HCT116 (cell line): Measurements from ENCODE around the gene KRTAP12-2. TPM values are rescaled to one million over a fixed set of nuclear protein-coding genes. Genes with fewer than 3 reads are reported as not detected.

ENCODE experiments used
- ATAC-seq: fragments of 200-7000 bp; cut with Tn5 transposase; 2 replicates; pipeline ENCODE4 v1.9.1; 2020; ENCODE audit warnings: mild to moderate bottlenecking, moderate library complexity
- BruUV-seq: library from RNA; stranded (reverse); fragments of 400-500 nt; replicated peaks from 2 replicates; lab custom pipeline; 2021; lab: Mats Ljungman, UMichigan
- CTCF ChIA-PET: fragments of 300-600 bp; sonication (Branson Sonifier 250); formaldehyde crosslinking; loops from one replicate; lab custom pipeline; 2021; ENCODE audit warnings: antibody characterized with exemption; lab: Charles Lee
- POLR2A ChIA-PET: fragments of 300-600, 350-600 bp; sonication (Branson Sonifier 250); formaldehyde crosslinking; loops from one replicate; lab custom pipeline; 2021; ENCODE audit warnings: antibody characterized with exemption; lab: Charles Lee
- RAD21 ChIA-PET, 2 experiments: fragments of 300-600 bp; sonication (Branson Sonifier 250); formaldehyde crosslinking; loops; one replicate each; lab custom pipeline; 2023; ENCODE audit warnings: low total read pairs in 2 of 2; ENCODE audit not compliant: uncharacterized antibody in 2 of 2, unreplicated experiment in 2 of 2, low non-redundant PET in 1 of 2; lab: Charles Lee
- DNase-seq: peaks from one replicate; pipeline ENCODE4 v3.0.0-alpha.2; 2010; ENCODE audit warnings: low read depth, low spot score
- H2AFZ ChIP-seq: fragments of 200-600 bp; shearing (Covaris generic), sonication (generic); 2 replicates; pipeline ENCODE4 v1.6.1; 2017; ENCODE audit warnings: low read depth, mixed run types, mixed read lengths, antibody characterized with exemption, low read length; ENCODE audit not compliant: poor library complexity, severe bottlenecking
- H3K27ac ChIP-seq: 2 replicates; pipeline ENCODE4 v1.5.1; 2012; ENCODE audit warnings: low read depth, low read length
- H3K27me3 ChIP-seq: fragments of 200-600 bp; sonication (generic); 2 replicates; pipeline ENCODE4 v1.6.1; 2016; ENCODE audit warnings: mixed run types, low read length, mixed read lengths; ENCODE audit not compliant: insufficient read depth
- H3K36me3 ChIP-seq, 2 experiments: fragments of 200-500 bp in 1 of 2; fragments of 200-600 bp in 1 of 2; sonication (Bioruptor generic) in 1 of 2; sonication (generic) in 1 of 2; 2 replicates each; pipeline versions ENCODE4 v1.5.1 to v1.6.1; 2014 to 2016; ENCODE audit warnings: low read length in 2 of 2, inconsistent platforms in 1 of 2, mixed read lengths in 1 of 2, mixed run types in 1 of 2; ENCODE audit not compliant: insufficient read depth in 2 of 2, control insufficient read depth in 1 of 2
- H3K4me1 ChIP-seq, 2 experiments: fragments of 200-600 bp in 1 of 2; sonication (generic) in 1 of 2; 2 replicates each; pipeline versions ENCODE4 v1.5.1 to v1.6.1; 2012 to 2017; ENCODE audit warnings: low read length in 2 of 2, inconsistent platforms in 1 of 2, mild to moderate bottlenecking in 1 of 2, mixed read lengths in 1 of 2, mixed run types in 1 of 2, moderate library complexity in 1 of 2; ENCODE audit not compliant: insufficient read depth in 2 of 2, control insufficient read depth in 1 of 2
- H3K4me2 ChIP-seq: fragments of 200-600 bp; sonication (generic); 2 replicates; pipeline ENCODE4 v1.6.1; 2017; ENCODE audit warnings: mixed run types, low read length, mixed read lengths
- H3K4me3 ChIP-seq, 2 experiments: fragments of 200-600 bp in 1 of 2; sonication (generic) in 1 of 2; replicated peaks in 1 of 2; 2 replicates each; pipeline ENCODE4 v1.5.1; 2011 to 2016; ENCODE audit warnings: low read length in 2 of 2, control low read depth in 1 of 2, low read depth in 1 of 2, mild to moderate bottlenecking in 1 of 2, mixed read lengths in 1 of 2, mixed run types in 1 of 2
- H3K79me2 ChIP-seq: fragments of 200-600 bp; sonication (generic); 2 replicates; pipeline ENCODE4 v1.6.1; 2017; ENCODE audit warnings: mild to moderate bottlenecking, mixed run types, low read length, moderate library complexity, mixed read lengths; ENCODE audit not compliant: insufficient read depth
- H3K9ac ChIP-seq: fragments of 200-600 bp; sonication (generic); 2 replicates; pipeline ENCODE4 v1.6.1; 2016; ENCODE audit warnings: low read length, mixed read lengths
- H3K9me2 ChIP-seq: fragments of 200-600 bp; sonication (generic), shearing (Covaris generic); 2 replicates; pipeline ENCODE4 v1.6.1; 2017; ENCODE audit warnings: mixed run types, mild to moderate bottlenecking, moderate library complexity; ENCODE audit not compliant: insufficient read depth
- H3K9me3 ChIP-seq, 2 experiments: fragments of 200-500 bp in 1 of 2; fragments of 200-600 bp in 1 of 2; sonication (Bioruptor generic) in 1 of 2; sonication (generic) in 1 of 2; 2 replicates each; pipeline ENCODE4 v1.6.1; 2014 to 2017; ENCODE audit warnings: low read length in 2 of 2, mixed read lengths in 2 of 2, inconsistent platforms in 1 of 2, low read depth in 1 of 2, mild to moderate bottlenecking in 1 of 2, mixed run types in 1 of 2, moderate library complexity in 1 of 2; ENCODE audit not compliant: control insufficient read depth in 1 of 2, insufficient read depth in 1 of 2
- H4K20me1 ChIP-seq: fragments of 200-600 bp; sonication (generic), shearing (Covaris generic); 2 replicates; pipeline ENCODE4 v1.6.1; 2017; ENCODE audit warnings: mixed run types, mild to moderate bottlenecking, moderate library complexity; ENCODE audit not compliant: insufficient read depth
- ATF3 ChIP-seq: IDR thresholded peaks from 2 replicates; pipeline ENCODE4 v1.6.1; 2012
- CBX3 ChIP-seq: IDR thresholded peaks from 2 replicates; pipeline ENCODE4 v1.6.1; 2012; ENCODE audit warnings: low read depth
- CEBPB ChIP-seq: IDR thresholded peaks from 2 replicates; pipeline ENCODE4 v1.6.1; 2012; ENCODE audit warnings: low read depth
- CTCF ChIP-seq, 3 experiments: fragments of 200-600 bp in 1 of 3; sonication (generic) in 1 of 3; IDR thresholded peaks in 2 of 3; conservative IDR thresholded peaks in 1 of 3; 2 replicates each; pipeline ENCODE4 v1.5.1; 2012 to 2017; ENCODE audit warnings: low read depth in 2 of 3, low read length in 2 of 3, antibody characterized with exemption in 1 of 3, borderline replicate concordance in 1 of 3, control low read depth in 1 of 3, mild to moderate bottlenecking in 1 of 3, mixed read lengths in 1 of 3, mixed run types in 1 of 3, moderate library complexity in 1 of 3; ENCODE audit not compliant: insufficient read depth in 1 of 3
- EGR1 ChIP-seq: IDR thresholded peaks from 2 replicates; pipeline ENCODE4 v1.6.1; 2012; ENCODE audit warnings: low read depth
- ELF1 ChIP-seq: IDR thresholded peaks from 2 replicates; pipeline ENCODE4 v1.6.1; 2012; ENCODE audit warnings: low read depth, borderline replicate concordance
- EZH2 ChIP-seq: fragments of 200-600 bp; sonication (generic); IDR thresholded peaks from 2 replicates; pipeline ENCODE4 v1.6.1; 2017; ENCODE audit warnings: antibody characterized with exemption, mixed run types
- EZH2phosphoT487 ChIP-seq: fragments of 200-600 bp; IDR thresholded peaks from 2 replicates; pipeline ENCODE4 v1.6.1; 2018; ENCODE audit warnings: antibody characterized with exemption, borderline replicate concordance
- FOSL1 ChIP-seq: IDR thresholded peaks from 2 replicates; pipeline ENCODE4 v1.6.1; 2012; ENCODE audit warnings: low read depth
- JUND ChIP-seq: IDR thresholded peaks from 2 replicates; pipeline ENCODE4 v1.6.1; 2012
- MAX ChIP-seq: IDR thresholded peaks from 2 replicates; pipeline ENCODE4 v1.6.1; 2012
- POLR2A ChIP-seq: IDR thresholded peaks from 2 replicates; pipeline ENCODE4 v1.7.0; 2011; ENCODE audit warnings: borderline replicate concordance; ENCODE audit not compliant: insufficient read depth, insufficient read length; ENCODE audit errors: extremely low read depth
- POLR2AphosphoS5 ChIP-seq: IDR thresholded peaks from 2 replicates; pipeline ENCODE4 v1.6.1; 2011; ENCODE audit warnings: mild to moderate bottlenecking, low read depth, low read length, moderate library complexity
- SIN3A ChIP-seq: IDR thresholded peaks from 2 replicates; pipeline ENCODE4 v1.6.1; 2012; ENCODE audit warnings: low read depth
- SP1 ChIP-seq: IDR thresholded peaks from 2 replicates; pipeline ENCODE4 v1.6.1; 2012; ENCODE audit warnings: low read depth
- YY1 ChIP-seq: IDR thresholded peaks from 2 replicates; pipeline ENCODE4 v1.6.1; 2011; ENCODE audit warnings: low read length, low read depth, moderate library complexity, mild to moderate bottlenecking; ENCODE audit not compliant: insufficient replicate concordance; ENCODE audit errors: extremely low read depth
- ZBTB33 ChIP-seq: IDR thresholded peaks from 2 replicates; pipeline ENCODE4 v1.6.1; 2011; ENCODE audit warnings: mild to moderate bottlenecking, low read length, moderate library complexity; ENCODE audit not compliant: insufficient replicate concordance; ENCODE audit errors: extremely low read depth
- ZFX ChIP-seq: fragments of 450-650 bp; IDR thresholded peaks from 2 replicates; pipeline ENCODE4 v1.6.1; 2017
- ZNF274 ChIP-seq: fragments of 200-500 bp; sonication (Bioruptor generic); IDR thresholded peaks from 2 replicates; pipeline ENCODE4 v1.6.1; 2014; ENCODE audit warnings: mild to moderate bottlenecking, low read depth, low read length, inconsistent platforms
- intact Hi-C: fragments of 100-400 bp; cut with micrococcal nuclease; formaldehyde crosslinking; loops from 2 replicates; pipeline ENCODE4 v1.10.0; 2022
- total RNA-seq: library from RNA; stranded (reverse); gene quantifications from one replicate; pipeline ENCODE4 v1.2.1, GENCODE V29; 2021; ENCODE audit not compliant: unreplicated experiment
- TF ChIP-seq, protein P1 (sequence below): IDR thresholded peaks from 2 replicates; pipeline ENCODE4 v1.6.1; 2012; ENCODE audit warnings: low read depth

The KRTAP12-2 gene
- total RNA-seq, 1 experiment from 2014 or later, result not detected

- no peak overlapping the region for H3K4me3 ChIP-seq
- ChIA-PET CTCF (no interaction called here), RAD21 (no interaction called here), POLR2A (no interaction called here)
- no peaks in the 10 kb centered on the region for H3K36me3 ChIP-seq
- H3K9me3 ChIP-seq, result peaks cover 4 to 14% of the 10 kb centered on the region in 2 experiments; a peak in 2 of 4 replicates
- no peak overlapping the region for H3K9ac ChIP-seq
- H3K4me2 ChIP-seq, result no peak overlapping the region
- H4K20me1 ChIP-seq, result no peaks in the 10 kb centered on the region
- H3K27me3 ChIP-seq, result no peaks in the 10 kb centered on the region
- TF ChIP-seq SIN3A (no peak), FOSL1 (no peak), EGR1 (no peak), SP1 (no peak), CTCF (IDR thresholded peaks at IDR 0.05 in 2 of 3, conservative IDR thresholded peaks at IDR 0.05 in 1 of 3; ENCODE audit: borderline replicate concordance in 1 of 3, insufficient read depth in 1 of 3, low read depth in 2 of 3, low read length in 2 of 3) (no peak), POLR2A (no peak), ZFX (no peak), CBX3 (no peak), ATF3 (no peak), ZBTB33 (no peak), ZNF274 (no peak), EZH2phosphoT487 (no peak), ELF1 (no peak), POLR2AphosphoS5 (no peak), YY1 (no peak), EZH2 (no peak), MAX (no peak), JUND (no peak), CEBPB (no peak)
- TF ChIP-seq, protein P1, sequence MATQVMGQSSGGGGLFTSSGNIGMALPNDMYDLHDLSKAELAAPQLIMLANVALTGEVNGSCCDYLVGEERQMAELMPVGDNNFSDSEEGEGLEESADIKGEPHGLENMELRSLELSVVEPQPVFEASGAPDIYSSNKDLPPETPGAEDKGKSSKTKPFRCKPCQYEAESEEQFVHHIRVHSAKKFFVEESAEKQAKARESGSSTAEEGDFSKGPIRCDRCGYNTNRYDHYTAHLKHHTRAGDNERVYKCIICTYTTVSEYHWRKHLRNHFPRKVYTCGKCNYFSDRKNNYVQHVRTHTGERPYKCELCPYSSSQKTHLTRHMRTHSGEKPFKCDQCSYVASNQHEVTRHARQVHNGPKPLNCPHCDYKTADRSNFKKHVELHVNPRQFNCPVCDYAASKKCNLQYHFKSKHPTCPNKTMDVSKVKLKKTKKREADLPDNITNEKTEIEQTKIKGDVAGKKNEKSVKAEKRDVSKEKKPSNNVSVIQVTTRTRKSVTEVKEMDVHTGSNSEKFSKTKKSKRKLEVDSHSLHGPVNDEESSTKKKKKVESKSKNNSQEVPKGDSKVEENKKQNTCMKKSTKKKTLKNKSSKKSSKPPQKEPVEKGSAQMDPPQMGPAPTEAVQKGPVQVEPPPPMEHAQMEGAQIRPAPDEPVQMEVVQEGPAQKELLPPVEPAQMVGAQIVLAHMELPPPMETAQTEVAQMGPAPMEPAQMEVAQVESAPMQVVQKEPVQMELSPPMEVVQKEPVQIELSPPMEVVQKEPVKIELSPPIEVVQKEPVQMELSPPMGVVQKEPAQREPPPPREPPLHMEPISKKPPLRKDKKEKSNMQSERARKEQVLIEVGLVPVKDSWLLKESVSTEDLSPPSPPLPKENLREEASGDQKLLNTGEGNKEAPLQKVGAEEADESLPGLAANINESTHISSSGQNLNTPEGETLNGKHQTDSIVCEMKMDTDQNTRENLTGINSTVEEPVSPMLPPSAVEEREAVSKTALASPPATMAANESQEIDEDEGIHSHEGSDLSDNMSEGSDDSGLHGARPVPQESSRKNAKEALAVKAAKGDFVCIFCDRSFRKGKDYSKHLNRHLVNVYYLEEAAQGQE, result no peak
- H3K4me1 ChIP-seq, result no peaks in the 10 kb centered on the region
- BruUV-seq, result no TSS peak
- intact Hi-C loops, result no loop called here
- no peak overlapping the region for H2AFZ ChIP-seq
- H3K27ac ChIP-seq, result no peak overlapping the region
- DNase-seq (no peak), ATAC-seq (no peak)
- no peaks in the 10 kb centered on the region for H3K79me2 ChIP-seq
- no peaks in the 10 kb centered on the region for H3K9me2 ChIP-seq
These were observed 26.2 kb upstream of the KRTAP12-2 start for GRCh38 chr21:44692798-44693512.
